Activated gamma-delta T cell (primary cell): Measurements from ENCODE around the gene GPR31.
"Not testable (repeated sequence)": the region's sequence is repeated elsewhere in the genome, so short reads cannot be mapped to it uniquely, and the experiment has no call there.

Experiments used
- DNase-seq: peaks from one replicate; lab custom pipeline; 2025; lab: John Stamatoyannopoulos, UW

GPR31 gene

DNA sequence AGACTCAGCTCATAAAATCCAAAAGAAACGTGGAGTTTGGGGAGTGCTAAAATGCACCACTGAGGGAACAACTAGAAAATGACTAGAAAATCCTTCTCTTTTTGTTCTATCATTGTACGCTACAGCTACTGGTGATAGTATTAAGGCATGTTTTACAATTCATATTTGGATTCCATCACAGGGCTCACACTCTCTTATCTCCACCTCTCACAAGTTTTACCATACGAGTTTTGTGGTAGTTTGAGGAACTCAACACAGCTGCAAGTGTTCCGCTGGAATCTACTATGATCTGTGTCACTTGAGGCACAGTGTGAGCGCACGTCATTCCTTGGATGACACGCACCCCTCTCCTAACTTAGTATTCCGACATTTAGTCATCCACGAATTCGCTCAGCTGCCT lies 9.9 kb upstream of the GPR31 start:
- not testable (repeated sequence) for DNase-seq

DNA sequence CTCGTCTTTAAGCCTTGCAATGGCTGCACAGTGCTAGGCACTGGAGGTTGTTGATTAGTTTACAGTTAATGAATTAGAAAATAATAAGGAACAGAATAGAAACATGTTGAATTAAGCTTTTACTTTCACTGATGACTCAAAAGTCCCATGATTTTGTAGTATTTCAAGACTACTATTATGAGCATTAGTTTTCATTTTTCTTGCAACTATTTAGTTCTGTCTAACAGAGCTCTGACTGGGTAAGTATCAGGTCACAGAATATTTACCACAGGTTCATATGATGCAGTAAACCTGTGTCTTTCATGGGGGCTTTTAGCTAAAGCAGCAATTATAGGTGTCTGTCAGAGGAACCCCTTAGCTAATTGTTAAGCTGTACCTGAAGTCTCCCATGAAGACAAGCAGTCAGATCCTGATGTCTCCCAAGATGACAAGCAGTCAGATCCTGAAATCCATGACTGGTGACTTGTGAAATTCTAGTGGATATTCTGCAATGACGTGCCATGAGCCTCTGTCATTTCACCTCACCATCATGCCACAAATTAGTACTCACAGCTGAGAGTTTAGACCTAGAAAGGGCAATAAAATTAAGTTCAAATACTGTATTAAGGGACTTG lies 8.2 kb upstream of the GPR31 start:
- no peak for DNase-seq

DNA sequence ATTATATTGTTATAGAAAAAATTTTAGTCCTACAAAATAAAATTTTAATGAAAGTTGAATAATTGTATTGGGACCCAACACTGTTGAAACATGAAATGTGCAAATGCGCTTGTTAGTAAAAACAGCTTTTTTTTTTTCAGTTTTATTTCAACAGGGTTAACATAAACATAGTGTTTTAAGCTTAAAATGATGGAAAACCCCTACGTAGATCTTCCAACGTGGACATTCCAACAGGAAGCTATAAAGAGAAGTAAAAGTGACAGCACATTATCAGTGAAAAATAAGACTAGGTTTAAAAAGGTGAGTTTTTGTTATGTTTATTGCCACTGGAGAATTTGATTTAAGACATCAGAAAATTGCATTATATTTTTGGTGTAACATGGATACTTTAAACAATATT lies 6.5 kb upstream of the GPR31 start:
- no peak for DNase-seq

DNA sequence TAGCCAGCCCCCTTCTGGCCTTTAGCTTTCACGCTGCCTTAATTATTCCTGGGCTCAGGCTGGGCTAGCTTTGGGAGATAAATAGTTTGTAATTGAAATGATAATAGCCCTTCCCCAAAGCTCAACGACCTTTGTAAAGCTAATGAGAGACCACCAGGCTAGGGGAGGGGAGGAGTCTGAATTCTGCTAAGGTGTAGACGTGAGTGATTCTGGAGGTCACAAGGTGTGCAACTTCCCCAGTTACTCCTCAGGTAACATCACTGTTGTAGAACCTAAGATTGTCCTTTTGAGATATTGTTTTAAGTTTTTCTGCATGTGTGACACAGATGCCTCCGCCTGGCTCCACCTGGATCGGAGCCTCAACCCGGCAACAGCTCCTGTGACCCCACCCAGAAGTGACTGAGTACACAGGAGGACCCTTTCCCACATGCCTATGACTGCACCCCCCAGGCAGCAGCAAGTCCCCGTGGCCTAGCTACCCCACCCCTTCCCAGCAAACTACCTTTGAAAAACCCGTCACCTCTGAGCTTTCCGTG lies 5.8 kb upstream of the GPR31 start:
- no peak for DNase-seq

DNA sequence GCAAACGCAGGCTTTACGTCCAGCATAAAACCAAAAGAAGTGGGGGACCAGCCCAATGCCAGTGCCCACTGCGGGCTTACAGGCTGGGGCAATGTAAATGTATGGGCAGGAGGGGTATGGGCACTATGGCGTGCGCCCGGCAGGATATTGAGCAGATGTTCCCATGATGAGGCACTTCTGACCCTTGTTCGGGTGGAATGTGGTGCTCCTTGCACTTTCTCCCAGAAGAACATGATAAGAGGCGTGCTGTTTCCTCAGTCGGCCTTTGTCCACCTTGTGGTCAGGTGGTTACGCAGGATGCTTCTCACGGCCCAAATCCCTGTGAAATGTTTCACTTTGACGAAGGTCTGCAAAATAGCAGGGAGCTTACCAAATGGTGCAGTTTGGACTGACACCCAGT lies 4.8 kb upstream of the GPR31 start:
- no peak for DNase-seq

DNA sequence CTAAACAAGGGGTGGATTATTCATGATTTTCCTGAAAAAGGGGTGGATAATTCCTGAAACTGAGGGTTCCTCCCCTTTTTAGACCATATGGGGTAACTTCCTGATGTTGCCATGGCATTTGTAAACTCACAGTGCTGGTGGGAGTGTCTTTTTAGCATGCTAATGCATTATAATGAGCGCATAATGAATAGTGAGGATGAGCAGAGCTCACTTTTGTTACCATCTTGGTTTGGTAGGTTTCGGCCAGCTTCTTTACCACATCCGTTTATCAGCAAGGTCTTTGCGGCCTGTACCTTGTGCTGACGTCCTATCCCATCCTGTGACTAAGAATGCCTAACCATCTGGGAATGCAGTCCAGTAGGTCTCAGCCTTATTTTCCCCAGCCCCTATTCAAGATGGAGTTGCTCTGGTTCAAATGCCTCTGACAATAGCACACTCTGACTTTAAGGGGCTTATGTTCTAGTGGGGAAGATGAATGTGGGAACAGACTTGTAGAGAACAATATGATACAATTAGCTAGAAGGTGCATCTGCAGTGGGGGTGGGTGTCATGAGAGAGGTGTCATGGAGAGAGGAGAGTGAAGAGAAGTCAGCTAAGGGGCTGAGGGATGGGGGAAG lies 4.2 kb upstream of the GPR31 start:
- no peak for DNase-seq

DNA sequence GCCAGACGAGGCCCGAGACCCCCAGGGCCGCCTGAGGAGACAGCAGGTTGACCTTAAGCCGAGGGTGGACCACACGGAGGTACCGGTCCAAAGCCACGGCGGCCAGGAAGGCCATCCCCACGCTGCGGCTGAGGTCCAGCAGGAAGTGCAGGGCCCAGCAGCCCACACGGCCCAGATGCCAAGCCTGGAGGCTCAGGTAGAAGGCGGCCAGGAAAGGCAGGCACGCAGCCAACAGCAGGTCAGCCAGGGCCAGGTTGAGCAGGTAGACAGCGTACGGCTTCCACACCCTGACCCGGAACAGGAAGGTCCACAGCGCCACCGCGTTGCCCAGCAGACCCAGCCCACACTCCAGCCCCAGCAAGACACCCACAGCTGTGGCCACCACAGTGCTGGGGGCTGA lies 366 bp downstream of the GPR31 start:
- DNase-seq, result no peak

DNA sequence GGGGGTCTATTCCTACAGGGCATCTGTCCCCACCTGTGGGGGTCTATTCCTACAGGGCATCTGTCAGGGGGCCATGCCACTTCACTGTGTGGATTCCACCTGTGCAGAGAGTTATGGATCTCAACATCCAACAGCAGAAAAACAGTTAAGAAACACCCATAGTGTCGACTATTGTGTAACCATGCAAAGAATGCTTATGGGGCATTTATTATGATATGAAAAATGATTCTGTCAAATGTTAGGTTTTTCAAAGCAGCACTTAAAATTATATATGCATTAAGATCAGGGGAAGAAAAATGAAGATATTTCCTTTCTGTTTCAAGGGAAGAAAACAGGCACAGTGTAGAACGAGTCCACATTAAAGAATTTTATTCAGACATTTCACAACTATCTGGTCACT lies 2.9 kb downstream of the GPR31 start:
- no peak for DNase-seq

DNA sequence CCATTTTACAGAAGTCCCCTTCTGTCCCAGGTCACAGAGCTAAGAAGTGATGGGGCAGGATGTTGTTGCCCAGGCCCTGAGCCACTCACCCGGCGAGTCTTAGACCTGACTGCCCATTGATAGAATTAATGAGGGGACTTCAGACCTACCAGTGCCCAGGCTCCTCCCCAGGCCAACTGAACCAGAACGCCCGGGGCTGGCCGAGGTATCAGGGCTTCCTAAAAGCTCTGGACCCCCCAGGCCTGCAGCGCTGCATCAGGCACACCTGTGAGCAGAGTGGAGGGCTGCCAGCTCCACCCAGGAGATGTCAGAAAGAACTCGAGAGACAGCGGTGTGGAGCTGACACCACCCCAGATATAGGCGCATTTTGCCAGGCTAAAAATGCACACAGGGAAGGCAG lies 3.5 kb downstream of the GPR31 start:
- no peak for DNase-seq

DNA sequence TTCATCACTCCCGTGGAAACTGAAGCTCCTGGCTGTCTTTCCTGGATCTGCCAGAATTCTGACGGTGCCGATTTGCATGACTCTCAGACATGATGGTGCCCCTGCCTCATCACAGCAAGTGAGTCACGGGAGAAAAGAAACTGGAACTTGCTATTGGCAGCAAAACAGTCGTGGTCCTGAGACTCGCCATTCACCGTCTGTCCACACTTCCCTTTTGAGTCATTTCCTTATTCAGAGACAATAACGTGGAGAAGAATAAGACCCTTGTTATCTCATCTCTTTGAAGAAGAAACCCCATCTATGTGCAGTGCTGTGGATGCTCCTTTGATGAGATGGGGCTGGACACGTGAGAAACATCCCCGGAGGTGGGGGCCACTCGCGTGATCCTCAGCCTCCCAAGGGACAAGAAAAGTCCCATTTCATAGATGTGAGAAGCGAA lies 4.2 kb downstream of the GPR31 start:
- no peak for DNase-seq

DNA sequence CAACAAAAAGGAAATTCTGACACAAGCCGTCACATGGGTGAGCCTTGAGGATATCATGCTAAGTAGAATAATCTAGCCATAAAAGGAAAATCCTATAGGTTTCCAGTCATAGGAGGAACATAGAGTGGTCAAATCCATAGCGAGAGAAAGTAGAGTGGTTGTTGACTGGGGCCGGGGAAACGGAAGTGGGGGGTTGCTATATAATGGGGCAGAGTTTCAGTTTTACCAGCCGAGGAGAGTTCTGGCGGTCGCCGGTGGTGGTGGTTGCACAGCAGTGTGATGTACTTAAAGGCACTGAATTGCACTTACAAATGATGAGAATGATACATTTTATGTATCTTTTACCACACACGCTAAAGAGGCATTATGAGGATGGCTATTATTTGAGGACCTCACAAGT lies 4.9 kb downstream of the GPR31 start:
- DNase-seq, result no peak

DNA sequence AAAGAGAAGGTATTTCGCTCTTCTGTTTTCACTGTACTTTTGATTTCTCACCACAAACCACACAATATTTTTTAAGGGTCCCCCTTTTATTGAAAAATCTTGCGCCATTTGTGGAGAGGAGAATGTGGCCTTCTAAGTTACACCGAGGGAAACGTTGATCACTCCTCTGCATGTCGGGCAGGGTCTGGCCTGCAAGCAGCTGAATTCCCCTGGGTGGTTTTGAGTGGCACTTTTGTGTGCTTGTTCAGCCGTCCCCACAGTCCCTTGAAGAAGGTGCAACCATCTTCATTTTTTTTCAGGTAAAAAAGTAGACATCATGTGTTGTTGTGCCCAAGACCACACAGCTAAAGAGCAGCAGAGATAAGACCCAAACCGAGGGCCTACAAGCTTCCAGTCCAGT lies 6.1 kb downstream of the GPR31 start:
- DNase-seq, result no peak

DNA sequence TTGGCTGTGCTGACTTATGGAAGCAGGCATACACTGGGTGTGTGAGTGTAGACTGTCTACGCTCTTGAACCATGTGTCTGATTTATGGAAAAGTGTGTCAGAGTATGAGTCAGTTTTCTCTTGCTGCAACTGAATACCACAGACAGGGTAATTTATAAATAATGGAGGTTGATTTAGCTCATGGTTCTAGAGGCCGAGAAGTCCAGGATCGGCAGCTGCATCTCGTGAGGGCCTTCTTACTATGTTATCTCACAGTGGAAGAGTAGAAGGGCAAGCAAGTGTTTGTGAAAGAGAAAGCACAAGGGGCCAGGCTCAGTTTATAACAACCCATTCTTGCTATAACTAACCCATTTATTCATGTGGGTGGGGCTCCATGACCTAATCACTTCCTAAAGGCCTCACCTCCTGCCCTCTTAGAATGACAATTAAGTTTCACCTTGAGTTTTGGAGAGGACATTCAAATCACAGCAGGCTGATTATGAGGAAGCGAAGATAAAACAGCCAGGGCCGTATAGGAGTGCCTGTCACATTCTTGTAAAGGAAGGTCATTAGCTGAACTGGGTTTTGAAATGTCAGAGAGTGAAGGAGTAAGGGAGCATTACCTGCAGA lies 6.7 kb downstream of the GPR31 start:
- DNase-seq, result no peak

DNA sequence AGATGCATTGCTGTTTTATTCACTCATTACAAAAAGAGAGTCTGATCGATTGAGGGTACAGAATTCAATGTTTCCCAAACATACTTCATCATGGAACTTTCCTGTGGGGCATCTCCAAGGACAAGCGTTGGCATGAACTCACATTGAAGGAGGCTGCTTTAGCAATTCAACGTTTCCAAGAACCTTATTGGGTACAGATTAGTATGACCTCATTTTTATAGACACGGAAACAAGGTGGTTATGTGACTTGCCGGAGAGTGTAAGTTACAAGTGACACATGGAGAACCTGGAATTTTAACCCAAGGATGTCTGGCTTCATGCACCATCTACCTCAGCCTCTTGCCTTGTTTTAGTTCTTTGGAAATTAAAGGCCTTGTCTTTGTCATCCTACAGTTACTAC lies 8.8 kb downstream of the GPR31 start:
- no peak for DNase-seq

DNA sequence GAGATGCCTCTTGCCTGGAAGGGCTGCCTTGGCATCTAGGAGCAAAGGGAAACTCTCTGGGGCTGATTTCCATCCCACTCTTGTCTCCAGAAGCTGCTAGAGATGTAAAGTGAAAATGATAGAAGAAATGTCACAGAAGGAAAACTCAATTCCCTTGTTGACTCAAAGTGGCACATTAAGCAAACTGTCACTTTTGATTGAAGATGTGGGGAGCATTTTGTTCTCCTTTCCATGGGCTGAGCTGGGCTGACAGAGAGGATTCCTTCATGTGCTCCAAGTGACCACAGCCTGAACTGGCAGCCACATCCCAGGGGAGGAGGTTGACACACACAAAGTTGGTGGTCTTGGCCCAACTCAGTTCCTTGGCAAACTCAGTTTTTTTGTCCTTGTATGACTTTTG lies 9.8 kb downstream of the GPR31 start:
- DNase-seq, result no peak

DNA sequence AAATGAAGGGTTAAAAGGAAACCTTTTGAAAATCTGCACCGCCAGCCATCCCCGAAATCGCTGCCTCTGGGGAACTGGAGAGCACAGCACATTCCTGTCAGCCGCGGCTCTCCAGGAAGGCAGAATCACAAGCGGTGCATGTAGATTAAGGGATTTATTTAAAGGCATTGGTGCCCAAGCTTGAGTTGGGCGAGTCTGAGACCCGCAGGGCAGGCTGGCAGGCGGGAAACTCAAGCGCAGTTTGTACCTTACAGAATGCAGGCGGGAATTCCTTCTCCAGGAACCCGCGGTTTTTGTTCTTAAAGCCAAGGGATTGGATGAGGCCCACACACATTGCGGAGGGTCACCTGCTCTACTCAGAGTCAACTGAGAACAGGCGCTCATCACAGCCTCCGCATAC lies 10.8 kb downstream of the GPR31 start:
- no peak for DNase-seq

DNA sequence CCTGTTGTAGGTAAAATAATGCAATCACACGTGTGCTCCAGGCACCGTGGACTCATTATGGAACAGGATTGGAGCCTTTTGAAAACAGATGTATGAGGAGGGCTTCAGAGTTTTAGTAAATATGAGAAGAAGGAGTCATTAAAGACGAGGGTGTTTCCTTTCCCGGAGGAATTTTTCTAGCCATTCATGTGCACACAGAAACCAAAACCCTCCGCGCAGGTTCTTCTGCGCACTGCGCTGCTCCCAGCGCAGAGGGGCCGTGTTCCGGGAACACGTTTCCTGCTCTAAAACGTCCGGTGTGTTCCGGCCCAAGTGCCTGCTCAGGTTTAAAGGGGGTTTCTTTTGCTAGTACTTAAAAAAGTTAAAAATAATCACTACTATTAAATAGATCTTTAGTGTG lies 11.6 kb downstream of the GPR31 start:
- DNase-seq, result no peak

DNA sequence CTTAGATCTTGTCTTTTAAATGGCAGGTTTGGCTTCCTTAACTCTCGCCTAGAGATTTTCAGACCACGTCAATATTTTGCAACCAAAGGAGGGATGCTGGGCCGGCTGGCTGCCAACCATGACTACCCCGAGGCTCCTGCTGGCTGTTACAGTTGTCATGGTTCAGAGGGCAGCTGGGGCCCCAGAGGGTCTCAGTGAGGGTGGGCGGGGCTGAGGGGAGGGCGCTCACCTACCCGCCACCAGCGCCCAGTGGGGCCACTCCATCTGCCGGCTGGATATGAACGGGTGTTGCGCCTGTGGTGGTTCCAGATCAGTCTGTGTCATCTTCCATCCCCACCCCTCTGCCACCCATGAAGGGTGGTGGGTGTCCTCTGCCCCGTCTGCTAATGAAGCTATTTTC lies 12.3 kb downstream of the GPR31 start:
- DNase-seq, result no peak

DNA sequence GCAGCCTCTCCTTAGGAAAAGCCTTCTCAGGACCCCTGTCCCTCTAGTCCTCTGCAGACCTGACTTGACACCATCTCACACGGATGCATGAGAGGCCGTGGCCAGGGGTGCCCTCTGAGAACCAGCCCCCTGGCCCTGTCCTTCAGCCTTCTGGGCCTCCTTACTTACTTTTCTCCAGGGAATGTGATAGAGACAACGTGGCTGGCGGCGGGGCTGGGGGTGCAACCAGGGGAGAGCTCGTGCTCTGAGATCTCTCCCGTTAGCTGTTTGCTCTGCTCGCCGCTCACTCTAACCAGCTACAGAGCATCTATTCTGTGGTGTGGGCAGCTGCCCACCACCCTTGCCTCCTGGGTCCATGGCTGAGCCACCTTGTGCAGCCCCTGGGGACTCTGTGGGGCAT lies 14.7 kb downstream of the GPR31 start:
- DNase-seq, result no peak

DNA sequence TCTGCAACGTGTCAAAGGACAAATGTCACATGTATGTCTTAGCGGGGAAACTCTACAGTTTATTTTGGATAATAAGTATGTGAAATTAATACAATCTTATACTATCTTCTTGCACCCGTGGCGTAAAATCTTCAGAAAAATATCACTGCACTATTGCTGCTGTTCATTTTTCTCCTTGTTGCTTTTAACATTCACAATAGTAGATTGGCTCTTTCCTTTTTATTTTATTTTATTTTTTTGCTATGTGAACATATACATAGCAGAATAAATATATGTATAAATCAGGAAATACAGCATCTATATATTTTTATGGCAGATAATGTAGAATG lies 15.4 kb downstream of the GPR31 start:
- no peak for DNase-seq

DNA sequence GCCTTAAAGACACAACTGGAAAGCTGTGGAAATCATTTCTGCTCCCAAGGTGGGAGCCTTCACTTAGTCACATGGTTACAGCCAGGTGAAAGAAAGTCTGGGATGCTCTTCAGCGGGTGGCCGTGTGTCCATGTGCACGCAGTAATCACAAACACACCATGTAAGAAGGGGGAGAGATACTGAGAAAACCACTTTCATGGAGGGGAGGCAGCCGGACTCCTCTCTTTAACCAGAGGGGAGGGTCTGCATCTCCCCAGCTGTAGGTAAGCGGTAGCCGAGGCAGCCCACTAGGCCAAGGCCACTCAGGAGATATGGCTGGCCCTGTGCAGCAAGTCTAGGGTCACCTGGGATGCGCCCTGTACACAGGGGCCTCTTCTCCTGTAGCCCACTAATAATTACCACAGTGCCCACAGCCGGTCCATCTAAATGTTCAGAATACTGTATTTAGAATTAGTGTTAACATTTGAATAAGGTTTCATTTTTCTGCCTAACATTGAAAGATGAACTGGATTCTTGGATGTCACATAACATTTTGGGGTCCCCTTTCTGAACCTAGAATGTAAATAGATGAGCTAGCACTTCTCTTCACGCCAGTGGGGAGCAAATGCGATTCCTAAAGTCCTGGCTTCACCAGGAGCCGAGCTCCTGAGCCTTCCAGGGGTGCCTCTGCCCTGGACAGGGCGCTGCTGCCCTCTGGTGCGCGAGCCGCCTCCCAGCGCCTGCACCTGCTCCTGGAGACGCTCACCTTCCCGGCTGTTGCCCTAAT lies 15.9 kb downstream of the GPR31 start:
- DNase-seq, result no peak

DNA sequence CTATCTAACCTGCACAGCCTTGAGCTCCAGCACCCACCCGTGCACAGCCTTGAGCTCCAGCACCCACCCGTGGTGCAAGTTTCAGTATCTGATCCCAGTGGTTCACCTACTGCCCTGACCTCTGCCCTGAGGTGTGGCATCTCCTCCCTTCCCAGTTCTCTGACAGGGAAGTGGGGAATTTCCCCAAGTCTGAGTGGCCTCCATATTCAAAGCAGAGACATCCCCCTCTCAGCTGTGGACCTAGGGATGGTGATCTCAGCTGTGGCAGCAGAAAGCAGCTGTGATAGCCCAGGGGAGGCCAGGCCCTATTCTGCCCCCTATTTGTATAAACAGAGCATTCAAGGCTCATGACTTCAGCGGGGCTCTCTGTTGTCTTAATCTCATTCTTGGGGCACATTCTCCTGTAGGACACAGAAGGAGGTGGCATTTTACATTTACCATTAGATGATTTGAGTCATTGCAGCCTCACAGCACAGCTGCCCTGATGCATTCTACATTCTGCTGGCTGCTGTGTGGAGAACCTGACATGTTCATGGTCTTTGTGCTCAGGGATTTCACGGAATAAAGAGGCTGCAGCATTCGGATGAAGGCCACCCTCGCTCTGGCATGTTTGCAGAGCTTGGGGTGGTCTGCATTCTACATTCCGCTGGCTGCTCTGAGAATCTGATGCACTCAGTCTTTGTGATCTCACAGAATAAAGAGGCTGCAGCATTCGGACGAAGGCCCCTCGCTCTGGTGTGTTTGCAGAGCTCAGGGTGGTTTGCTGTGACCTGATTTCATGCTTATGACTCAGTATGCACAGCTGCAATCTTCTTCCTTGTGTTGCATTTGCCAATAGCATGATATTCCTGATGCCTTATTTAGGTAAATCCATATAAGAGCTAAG lies 16.9 kb downstream of the GPR31 start:
- no peak for DNase-seq
